HEK293 (cell line): ENCODE data around the gene SHISAL1.

Experiments used
- KLF8 ChIP-seq: fragments of 450-650 bp; formaldehyde crosslinking; IDR thresholded peaks from 2 replicates; pipeline ENCODE4 v1.5.1; 2016; ENCODE audit warnings: missing biosample characterization, missing genetic modification characterization
- ZEB2 ChIP-seq: fragments of 450-650 bp; formaldehyde crosslinking; IDR thresholded peaks from 2 replicates; pipeline ENCODE4 v1.5.1; 2016; ENCODE audit warnings: missing biosample characterization, missing genetic modification characterization
- ZNF2 ChIP-seq: fragments of 450-650 bp; formaldehyde crosslinking; IDR thresholded peaks from 2 replicates; pipeline ENCODE4 v1.5.1; 2016; ENCODE audit warnings: missing biosample characterization, missing genetic modification characterization
- ZNF423 ChIP-seq: fragments of 450-650 bp; formaldehyde crosslinking; IDR thresholded peaks from 2 replicates; pipeline ENCODE4 v1.5.1; 2016; ENCODE audit warnings: missing biosample characterization, missing genetic modification characterization
- ZNF785 ChIP-seq: fragments of 450-650 bp; formaldehyde crosslinking; IDR thresholded peaks from 2 replicates; pipeline ENCODE4 v1.5.1; 2016; ENCODE audit warnings: missing biosample characterization, missing genetic modification characterization
- TF ChIP-seq, protein P1 (sequence below): fragments of 450-650 bp; formaldehyde crosslinking; IDR thresholded peaks from 2 replicates; pipeline ENCODE4 v1.5.1; 2016; ENCODE audit warnings: missing biosample characterization, missing genetic modification characterization

DNA sequence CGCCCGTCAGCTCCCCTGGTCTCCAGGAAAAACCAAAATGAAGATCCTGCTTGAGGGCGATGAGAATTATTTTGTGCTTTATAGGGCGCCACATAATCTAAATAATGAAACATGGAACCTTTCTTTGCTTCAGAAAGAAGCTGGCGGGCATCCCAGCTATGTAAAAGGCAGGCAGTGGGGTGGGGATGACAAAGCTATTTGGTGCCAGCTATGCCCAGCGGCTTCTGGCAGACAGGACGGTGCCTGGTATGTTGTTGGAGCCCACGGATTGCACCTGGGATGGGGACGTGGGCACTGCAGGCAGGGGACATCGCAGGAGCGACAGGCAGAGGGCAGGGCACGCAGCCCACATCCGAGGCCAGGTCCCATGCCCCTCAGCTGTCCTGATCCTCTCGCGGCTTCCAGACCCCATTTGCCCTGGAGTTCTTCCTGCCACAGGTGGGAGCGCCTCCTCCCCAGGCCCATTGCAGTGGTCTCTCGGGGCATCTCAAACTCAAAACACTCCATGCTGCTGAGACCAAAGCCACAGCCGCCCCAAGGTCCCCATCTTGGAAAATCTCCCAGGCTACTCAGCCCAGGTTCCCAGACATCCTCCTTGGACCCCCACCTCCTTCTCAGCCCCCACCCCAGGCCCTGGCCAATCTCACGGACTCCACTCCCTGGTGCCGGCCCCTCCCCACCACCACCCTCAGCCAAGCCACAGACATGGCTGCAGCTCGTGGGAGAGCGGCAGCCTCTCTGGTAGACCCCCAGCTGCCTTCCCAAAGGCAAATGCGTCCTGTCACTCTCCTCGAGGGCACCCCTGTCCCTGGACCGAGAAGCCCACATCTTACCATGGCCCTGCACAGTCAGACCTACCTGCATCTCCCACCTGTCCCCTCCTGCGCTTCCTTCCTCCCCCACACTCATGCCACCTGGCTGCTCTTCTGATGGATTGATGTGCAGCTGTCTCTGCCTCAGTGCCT, 45.7 kb downstream of the SHISAL1 start:
- TF ChIP-seq ZNF2 (tag by site-specific recombination) (no peak), ZNF785 (tag by site-specific recombination) (no peak), ZEB2 (no peak), ZNF423 (no peak), KLF8 (tag by site-specific recombination) (no peak)
- TF ChIP-seq, protein P1, sequence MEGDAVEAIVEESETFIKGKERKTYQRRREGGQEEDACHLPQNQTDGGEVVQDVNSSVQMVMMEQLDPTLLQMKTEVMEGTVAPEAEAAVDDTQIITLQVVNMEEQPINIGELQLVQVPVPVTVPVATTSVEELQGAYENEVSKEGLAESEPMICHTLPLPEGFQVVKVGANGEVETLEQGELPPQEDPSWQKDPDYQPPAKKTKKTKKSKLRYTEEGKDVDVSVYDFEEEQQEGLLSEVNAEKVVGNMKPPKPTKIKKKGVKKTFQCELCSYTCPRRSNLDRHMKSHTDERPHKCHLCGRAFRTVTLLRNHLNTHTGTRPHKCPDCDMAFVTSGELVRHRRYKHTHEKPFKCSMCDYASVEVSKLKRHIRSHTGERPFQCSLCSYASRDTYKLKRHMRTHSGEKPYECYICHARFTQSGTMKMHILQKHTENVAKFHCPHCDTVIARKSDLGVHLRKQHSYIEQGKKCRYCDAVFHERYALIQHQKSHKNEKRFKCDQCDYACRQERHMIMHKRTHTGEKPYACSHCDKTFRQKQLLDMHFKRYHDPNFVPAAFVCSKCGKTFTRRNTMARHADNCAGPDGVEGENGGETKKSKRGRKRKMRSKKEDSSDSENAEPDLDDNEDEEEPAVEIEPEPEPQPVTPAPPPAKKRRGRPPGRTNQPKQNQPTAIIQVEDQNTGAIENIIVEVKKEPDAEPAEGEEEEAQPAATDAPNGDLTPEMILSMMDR (tag by site-specific recombination) = no peak
